ENCODE measurements around the gene MICB.
"Not testable (repeated sequence)": the region's sequence is repeated elsewhere in the genome, so short reads cannot be mapped to it uniquely, and the experiment has no call there.

Gene MICB

DNA sequence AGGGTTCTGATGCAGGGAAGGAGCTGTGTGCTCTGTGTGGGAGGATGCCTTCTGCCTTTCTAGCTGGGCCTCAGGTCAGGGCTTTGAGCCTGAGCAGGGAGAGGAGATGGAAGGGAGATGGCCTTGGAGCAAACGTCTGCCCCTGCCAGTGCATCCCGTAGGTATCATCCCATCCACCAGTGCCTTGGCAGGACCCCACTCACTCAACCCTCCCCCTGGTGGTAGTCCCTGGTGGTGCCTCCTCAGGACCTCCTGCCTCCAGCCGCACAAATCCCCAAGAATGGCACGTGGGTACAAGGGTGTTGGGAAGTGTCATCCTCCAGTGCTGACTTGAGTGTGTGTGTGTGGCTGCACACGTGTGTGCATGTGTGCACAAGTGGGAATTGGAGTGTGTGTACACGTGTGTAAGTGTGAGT, 23.1 kb upstream of the MICB start:
- DNase-seq, result no peak

DNA sequence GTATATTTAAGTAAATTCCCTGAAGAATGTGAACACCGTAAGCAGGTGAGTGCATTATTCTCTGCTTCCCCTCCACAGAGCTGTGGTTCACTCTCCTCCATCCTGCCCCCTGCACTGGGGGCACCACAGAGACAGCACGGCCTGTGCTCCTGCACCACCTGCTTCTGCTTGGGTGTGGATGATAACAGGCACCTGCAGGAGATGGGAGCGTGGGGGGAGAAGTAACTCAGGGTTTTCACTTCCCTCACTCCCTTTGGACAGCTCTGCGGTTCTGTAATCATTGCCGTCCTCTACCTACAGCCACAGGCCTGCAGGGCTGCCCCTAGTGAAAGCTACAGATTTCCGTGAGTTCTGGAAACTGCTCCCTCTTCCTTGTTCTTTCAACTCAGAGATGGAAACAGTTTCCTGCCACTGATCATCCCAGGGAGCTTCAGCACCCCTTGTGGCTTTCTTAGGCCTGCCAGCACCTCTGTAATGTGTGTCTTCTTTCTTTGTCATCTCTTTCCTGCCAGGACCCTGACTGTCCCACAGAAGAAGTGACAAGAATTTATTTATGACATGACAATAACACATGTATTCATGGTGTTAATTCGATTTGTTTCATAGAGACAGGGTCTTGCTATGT, 21.3 kb upstream of the MICB start:
- no peak for DNase-seq

DNA sequence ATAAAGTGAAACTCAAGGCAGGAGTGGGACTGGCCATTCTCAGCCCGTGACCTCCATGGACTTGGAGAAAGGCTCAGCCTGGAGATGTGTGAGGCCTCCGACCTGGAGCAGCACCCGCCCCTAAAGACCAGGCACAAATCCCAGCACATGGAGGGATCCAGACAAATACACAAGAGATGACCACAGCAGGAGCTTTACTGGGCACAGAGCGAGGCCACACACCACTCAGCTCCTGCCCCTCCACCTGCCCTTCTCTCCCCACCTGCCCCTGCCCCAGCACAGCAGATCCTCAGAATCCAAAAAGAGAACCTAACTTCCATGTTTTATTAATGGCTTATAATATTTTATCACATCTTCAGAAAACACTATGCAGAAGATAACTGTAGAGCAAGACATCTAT, 20.4 kb upstream of the MICB start:
- no peak for DNase-seq

DNA sequence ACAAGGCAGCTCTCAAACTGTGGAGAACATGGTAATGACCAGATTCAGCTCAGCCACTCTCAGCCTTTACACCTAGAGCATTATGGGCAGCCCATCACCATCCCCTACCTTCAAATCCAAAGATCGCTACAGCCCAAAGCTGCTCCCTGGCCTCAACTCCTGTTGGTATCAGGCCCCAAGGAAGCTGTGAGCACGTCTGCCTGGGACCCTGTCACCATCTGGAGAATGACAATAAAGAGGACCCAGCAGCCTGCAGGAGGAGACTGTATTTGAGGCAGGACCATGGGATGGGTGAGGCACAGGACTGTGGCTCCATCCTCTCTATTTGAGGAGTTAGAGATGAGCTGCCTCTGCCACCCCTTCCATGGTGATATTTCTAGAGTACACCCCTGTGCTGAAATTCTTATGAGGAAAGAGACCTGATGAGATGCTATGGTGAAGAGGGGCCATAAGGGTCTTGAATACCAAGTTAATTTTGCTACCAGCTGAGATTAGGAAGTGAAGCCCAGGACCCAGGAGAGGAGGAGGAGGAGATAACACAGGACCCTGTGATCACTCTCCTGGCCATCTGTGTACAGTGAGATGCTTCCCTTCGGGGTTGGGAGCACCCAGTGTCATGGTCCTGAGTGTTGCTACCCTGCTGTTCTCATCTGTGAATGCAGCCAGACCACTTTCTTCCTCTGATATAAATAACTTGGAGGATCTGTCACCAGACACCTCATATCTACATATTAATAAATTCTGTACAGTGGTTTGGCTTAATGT, 19.6 kb upstream of the MICB start:
- no peak for DNase-seq

DNA sequence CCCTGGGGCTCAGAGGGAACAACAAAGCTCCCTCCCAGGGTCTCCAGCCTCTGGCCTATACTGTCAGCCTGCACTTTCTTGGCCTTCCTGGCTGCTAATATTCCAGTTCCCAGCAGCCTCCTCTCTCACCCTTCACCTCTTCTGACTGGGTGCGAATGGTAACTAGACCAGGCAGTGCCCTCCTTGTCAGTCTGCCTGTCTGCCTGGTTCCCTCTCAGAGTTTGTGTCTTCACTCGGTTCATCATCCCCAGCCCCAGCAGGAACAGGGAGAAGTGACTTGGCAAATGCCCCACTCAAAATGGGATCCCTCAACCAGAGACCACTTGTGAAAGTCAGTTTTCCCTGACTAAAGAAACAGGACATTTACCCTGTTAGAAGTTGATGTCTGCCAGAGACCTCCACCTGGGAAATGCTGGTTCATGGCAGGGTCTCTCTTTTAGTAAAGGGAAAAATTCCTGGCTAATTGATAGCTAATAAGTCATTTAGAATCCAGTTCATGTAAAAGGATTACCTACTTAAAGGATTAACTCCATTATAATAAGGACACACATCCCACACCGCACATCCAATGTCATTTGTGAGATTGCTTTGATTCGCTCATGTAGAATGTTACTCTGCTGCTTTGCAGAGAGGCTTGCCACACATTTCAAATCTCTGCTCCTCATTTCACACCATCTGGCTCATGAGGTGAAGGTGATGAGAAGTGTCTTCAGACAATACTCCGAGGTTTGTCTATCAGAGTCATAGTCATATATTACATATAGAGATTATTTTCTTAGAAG, 18.6 kb upstream of the MICB start:
- no peak for DNase-seq

DNA sequence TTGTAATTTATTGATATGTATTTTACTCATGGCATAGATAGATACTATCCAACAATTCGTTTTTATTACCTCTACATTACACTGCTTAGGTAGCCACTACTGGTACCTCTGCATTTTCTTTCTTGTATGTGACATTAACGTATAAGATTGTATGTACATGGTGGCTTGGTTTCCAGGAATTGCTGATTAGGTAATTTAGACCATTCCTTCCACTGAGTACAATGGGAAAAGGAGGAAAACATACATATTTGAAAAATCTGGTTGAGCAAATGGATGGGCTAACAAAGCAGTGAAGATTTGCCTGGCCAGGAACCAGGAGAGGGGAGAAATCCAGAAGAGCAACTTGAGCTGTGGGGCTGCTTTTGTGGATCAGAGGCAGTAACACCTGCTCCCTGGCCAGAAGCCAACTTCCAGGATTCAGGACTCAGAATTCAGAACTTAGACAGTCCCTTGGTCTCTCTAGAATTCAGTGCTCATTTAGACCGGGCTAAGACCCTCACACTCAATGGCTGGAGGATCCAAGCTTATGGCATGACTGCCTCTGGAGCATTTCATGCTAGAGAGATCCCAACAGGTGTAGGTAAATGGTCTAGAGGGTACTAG, 17.9 kb upstream of the MICB start:
- DNase-seq, result no peak

DNA sequence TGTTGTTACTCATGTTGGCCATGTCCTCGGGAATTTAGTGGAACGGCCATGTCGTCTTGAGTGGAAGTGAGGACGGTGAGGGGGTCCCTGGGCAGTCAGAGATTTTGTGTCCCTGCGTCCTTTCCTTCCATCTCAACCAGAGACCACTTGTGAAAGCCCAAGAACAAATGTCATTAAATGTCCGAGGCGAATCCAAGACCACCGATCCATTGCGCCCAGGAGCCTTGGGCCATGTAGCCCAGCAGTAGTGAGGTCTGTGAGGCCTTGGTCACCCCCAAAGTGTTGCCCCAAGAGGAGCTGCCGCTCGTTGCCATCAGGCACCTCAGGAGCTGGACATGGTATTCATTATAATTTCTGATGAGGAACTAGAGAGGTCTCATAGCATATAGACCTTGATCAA, 17.4 kb upstream of the MICB start:
- DNase-seq, result no peak

DNA sequence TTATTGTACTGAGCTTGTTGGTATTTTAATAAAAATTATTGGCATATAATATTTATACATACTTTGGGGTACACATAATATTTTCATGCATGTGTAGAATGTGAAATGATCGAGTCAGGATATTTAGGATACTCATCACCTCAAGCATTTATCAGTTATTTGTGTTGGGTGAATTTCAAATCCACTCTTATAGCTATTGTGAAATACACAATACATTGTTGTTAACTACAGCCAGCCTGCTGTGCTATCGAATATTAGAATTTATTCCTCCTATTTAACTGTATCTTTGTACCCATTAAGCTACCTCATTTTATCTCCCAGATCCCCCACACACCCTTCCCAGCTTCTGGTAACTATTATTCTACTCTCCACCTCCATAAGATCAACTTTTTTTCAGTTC, 14.6 kb upstream of the MICB start:
- no peak for DNase-seq

DNA sequence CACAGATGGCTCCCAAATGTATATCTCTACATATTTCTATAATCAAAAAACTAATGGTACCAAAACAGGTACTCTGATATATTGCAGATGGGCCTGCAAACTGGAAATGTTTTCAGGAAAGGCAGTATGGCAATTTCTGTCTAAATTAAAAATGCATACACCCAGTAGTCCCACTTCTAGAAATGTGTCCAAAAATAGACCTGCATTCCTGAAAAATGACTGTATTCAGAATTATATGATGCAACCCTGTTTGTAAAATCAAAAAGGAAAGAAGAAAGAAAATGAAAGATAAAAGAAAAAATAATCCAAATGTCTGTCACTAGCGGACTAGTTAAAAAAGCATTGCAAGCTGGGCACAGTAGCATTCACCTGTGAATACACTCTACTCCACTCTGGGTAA, 12.9 kb upstream of the MICB start:
- DNase-seq, result no peak

DNA sequence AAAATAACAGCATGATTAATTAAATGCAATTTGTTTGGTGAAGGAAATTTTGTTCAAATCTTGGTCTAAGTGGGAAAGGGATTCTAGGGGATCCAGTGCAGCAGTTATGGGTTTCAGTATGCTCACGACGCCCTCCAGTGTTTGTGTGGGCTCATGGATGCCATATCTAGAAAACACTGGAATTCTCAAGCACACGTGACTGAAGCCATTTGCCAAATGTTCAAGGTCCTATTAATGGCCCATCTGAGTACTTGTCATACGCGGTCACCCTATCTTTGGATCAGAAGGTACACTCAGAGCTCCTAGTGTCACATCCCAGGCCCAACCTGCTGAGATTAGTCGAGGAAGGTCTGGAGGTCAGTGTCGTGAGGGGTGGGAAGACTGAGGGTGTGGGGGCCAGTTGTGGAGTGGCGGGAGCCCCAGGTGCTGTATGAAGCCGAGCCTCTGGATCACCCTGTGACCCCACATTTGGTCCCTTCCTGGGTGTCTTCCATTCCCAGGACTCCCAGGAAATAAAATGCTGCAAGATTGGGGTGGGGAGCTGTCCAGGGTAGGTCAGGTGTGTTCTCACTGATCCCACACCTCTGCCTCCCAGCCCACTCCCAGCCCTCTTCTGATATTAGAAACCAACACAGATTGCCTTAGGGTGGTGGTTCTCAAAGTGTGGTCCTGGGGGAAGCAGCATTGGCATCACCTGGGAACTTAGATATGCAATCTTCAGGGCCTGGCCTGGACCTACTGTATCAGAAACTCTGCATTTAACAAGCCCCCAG, 11.7 kb upstream of the MICB start:
- DNase-seq, result not testable (repeated sequence)

DNA sequence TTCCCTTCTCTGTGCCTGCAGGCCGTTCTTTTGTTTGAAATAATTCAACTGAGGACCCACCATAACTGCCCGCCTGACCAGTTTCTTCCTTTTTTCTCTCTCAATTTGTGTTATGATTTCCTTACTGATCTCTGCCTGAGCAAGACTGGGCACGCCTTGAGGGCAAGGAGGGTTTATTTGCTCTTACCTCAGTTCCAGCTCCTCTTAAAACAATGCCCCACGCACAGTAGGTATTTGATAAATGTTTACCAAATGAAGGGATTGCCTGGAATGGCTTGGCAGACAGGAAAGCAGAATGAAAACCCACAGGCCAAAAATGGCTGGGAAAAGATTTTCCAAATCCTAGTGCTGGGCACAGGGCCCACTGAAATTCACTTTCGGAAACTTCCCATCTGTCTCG, 10.3 kb upstream of the MICB start:
- not testable (repeated sequence) for DNase-seq

DNA sequence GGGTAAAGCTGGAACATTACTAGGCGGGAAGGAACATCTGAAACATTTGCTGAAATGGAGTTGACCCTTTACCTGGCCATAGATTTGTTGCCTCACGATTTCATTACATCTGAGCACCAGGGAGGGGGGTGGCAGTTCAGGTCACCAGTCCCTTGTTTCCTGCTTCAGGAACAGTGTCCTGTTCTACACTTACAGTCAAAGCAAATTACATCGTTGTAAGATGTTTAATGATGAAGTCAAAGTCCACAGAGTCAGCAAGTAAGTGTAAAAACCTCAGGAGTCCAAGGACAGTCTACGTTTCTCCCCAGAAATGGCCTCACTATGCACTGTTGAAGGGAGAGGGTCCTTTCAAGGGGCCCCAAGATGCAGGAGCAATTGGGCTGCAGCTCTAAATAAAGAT, 8.9 kb upstream of the MICB start:
- DNase-seq, result no peak

DNA sequence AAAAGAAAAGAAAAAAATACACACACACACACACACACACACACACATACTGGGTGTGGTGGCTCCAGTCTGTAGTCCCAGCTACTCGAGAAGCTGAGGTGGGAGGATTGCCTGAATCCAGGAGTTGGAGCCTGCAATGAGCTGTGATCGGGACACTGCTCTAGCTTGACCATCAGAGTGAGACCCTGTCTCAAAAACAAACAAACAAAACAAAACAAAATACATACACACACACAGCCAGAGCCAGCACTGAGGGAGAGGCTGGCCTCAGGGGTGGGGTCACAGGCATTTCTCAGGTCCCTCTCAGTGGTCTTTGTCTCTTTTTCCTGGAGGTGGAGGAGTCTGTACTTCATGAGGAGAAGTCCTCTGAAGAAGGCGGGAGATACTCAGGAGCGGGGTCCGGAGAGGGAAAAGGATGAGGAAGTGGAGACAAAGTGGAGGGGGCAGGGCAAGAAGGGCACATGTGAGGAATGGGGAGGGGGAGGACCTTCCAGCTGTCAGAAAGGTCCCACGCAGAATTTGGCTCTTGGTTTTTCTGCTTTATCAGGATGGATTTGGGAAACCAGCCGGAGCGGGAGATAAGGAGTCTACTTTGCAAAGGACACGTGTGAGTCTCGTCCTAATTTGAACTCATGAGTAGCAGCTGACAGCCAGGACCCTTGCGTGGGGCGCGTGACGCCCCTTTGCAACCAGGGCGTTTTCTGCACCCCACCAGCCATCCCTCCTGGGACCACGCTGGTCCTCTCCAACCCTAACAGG, 7.7 kb upstream of the MICB start:
- DNase-seq, result no peak

DNA sequence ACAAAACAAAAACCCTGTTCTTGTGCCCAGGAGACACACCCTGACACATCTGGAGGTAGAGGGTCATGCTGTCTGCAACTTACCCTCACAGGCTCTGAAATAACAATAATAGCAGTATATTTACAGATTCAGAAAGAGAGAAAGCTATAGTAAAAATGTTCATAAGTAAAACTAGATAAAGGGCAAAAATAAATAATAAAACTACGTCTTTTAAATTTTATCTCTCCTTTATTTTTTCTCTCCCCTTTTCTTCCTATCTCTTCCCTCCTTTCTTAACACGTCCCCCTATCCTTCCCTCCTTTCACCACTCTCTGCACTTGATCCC, 4.4 kb upstream of the MICB start:
- not testable (repeated sequence) for DNase-seq

DNA sequence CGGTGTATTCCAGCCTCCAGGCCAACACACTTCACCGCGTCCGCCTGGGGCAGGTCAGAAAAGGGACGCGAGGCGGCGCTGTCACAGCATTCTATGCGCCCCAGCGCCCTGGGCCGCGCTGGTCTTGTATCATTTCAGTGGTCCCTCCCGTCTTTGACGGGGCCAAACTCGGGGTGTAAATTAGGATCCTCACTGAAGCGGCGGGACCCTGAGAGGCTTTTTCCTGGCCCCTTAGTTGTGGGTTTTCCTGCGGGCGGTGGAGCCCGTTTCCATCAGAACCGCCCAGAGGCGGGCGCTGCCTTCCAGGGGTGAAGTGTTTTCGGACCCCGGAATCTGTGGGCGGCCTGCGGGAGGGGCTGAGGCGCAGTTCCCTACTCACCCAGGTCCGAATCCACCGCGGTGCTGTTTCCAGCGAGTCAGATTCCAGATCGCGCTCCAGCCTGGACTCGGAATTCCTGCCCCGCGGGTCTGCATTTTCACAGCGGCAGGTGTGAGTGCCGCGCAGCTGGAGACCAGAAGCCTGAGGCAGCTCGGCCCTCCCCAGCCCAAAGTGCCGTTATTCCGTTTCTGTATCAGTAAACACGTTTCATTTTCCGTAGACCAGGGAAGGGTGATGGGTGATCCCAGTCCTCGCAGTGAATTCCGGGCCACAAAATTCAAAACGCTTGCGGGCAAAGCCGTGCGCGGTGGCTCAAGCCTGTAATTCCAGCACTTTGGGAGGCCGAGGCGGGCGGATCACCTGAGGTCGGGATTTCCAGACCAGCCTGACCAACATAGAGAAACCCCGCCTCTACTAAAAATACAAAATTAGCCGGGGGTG, 3.9 kb upstream of the MICB start:
- DNase-seq, result peak; percentile 84 to 95 (median 90)

DNA sequence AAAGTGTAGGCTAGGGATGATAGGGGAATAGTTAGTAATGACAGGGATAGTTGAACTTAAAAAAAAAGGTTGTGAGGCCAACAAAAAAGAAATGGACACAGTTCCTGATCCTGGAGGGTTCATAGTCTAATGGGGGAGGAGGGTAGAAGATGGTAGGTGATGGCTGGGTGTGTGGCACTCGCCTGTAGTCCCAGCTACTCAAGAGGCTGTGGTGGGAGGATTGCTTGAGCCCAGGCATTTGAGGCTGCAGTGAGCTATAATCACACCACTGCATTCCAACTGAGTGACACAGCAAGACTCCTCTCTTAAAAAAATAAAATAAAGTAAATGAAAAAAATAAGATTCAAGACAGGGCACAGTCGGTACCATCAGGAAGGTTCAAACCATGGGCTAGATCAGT, 2.4 kb upstream of the MICB start:
- DNase-seq, result no peak

DNA sequence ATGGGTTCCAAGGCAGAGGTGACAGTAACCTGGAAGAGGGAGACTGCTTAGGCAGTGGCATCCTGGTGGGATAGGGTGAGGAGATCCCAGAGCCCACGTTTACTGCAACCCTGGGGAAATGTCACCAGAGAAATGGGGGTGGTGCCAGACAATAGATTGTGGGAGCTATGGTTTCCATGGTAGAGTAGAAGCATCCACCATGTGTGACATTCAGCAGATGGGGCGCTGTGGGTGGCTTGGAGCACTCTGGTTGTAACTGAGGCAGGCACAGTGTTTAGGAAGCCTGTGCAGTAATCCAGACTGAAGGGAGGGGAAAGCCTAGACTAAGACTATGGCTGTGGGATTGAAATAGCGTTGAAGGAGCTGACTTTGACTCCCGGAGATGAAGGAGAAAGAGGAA, 1.1 kb upstream of the MICB start:
- DNase-seq, result not testable (repeated sequence)

DNA sequence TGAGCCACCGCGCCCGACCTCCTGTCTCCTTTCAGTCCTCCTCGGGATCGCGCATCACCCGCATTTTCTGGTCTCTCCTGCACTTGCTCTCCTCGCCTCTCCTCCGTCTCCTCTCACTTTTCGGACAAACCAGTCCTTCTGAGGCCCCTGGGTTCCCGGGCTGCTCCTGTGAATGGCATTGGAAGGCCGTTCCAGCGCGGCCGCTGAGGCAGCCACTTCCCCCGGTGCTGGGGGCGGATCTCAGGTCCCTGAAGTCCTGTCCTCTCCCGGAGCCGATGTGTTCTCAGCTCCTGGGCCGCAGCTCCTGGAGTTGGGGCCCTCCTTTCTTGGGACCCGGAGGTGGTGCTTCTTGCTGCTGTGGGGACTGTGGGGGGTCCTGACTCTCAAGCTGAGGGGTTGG, 803 bp downstream of the MICB start:
- peak in 1 of 3 donors; percentile 40 for DNase-seq

DNA sequence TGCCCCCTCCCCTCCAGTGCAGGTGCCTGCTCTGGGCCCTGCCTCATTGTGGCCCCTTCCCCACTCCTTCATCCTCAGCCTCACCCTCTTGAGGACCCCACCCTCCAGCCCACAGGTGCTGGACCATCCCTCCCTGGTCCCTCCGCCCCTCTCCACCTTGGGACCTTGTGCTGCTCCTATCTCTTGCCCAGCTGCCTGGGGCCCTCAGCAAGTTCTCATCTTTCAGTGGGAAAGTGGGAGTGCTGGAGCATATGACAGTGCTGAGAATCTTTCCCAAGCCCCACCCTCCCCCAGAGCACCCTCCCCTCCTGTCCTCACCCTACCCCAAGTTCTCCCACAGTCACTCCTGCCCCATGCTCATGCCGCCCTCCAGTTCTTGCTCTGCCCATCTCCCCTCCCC, 1.7 kb downstream of the MICB start:
- not testable (repeated sequence) for DNase-seq

DNA sequence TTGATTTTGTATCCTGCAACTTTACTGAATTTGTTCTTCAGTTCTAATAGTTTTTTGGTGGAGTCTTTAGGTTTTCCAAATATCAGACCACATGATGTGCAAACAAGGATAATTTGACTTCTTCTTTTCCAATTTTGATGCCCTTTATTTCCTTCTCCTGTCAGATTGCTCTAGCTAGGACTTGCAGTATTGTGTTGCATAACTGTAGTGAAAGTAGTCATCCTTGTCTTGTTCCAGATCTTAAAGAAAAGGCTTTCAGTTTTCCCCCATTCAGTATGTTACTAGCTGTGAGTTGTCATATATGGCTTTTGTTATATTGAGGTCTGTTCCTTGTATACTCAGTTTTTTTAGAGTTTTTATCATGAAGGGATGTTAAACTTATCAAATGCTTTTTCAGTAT, 4.6 kb downstream of the MICB start:
- DNase-seq, result peak; percentile 27 to 67 (median 67)

DNA sequence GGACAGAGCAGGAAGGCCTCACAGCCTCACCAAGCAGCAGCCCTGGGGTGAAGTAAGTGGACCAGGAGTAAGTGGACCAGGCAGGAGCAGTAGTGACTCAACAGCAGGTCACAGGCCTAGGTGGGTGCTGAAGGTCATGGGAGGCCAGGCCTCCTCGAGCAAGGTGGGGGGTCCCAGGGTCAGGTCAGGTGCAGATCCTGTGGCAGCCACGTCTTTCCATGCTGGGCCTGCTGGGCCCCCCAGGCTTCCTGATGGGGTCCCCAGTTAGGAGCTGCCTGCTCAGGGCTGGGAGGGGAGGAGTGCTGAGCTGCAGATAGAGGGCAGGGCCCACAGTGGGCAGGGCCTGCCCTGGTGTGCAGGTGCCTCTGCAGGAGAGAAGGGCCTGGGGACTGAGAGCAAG, 11.1 kb downstream of the MICB start:
- not testable (repeated sequence) for DNase-seq

Data from suppressor macrophage treated with lipopolysaccharide for 1 hour (primary cell).